HepG2 (cell line): ENCODE results near the gene PRKCZ. TPM values are rescaled to one million over a fixed set of nuclear protein-coding genes. Genes with fewer than 3 reads are reported as not detected.

ENCODE experiments used
- ARID4A ChIP-seq: sonication (generic); formaldehyde crosslinking; IDR thresholded peaks from 2 replicates; pipeline ENCODE4 v1.5.0; 2020; ENCODE audit warnings: mild to moderate bottlenecking, missing genetic modification reagents, borderline replicate concordance
- ARID5B ChIP-seq: IDR thresholded peaks from 2 replicates; pipeline ENCODE4 v1.4.0; 2020; ENCODE audit warnings: mild to moderate bottlenecking, missing genetic modification reagents
- BRD4 ChIP-seq: sonication (generic); formaldehyde crosslinking; IDR thresholded peaks from 2 replicates; pipeline ENCODE4 v1.4.0; 2020; ENCODE audit warnings: missing genetic modification reagents
- EHMT2 ChIP-seq: fragments of 200-600 bp; sonication (generic); IDR thresholded peaks from 2 replicates; pipeline ENCODE4 v1.7.0; 2017; ENCODE audit warnings: antibody characterized with exemption, low read depth, low read length, borderline replicate concordance
- ELF4 ChIP-seq: sonication (generic); formaldehyde crosslinking; IDR thresholded peaks from 2 replicates; pipeline ENCODE4 v1.5.0; 2020; ENCODE audit warnings: missing genetic modification reagents, mild to moderate bottlenecking, moderate library complexity, borderline replicate concordance
- FOXA3 ChIP-seq: IDR thresholded peaks from 2 replicates; pipeline ENCODE4 v1.6.1; 2016; ENCODE audit warnings: missing genetic modification reagents, missing compliant biosample characterization
- MNT ChIP-seq: fragments of 450-650 bp; IDR thresholded peaks from 2 replicates; pipeline ENCODE4 v1.6.1; 2016
- NFYB ChIP-seq: sonication (generic); formaldehyde crosslinking; IDR thresholded peaks from 2 replicates; pipeline ENCODE4 v1.4.0; 2020; ENCODE audit warnings: missing genetic modification reagents
- NR2F2 ChIP-seq: IDR thresholded peaks from 2 replicates; pipeline ENCODE4 v1.6.1; 2012; ENCODE audit warnings: low read depth, inconsistent platforms, borderline replicate concordance
- PHF20 ChIP-seq: sonication (generic); formaldehyde crosslinking; IDR thresholded peaks from 2 replicates; pipeline ENCODE4 v1.5.0; 2020; ENCODE audit warnings: mild to moderate bottlenecking, missing genetic modification reagents
- RARA ChIP-seq: IDR thresholded peaks from 2 replicates; pipeline ENCODE4 v1.6.1; 2016; ENCODE audit warnings: missing genetic modification reagents, missing compliant biosample characterization
- TEAD2 ChIP-seq: sonication (generic); formaldehyde crosslinking; IDR thresholded peaks from 2 replicates; pipeline ENCODE4 v1.9.0; 2021; ENCODE audit warnings: missing genetic modification reagents
- ZBTB7B ChIP-seq: sonication (generic); formaldehyde crosslinking; IDR thresholded peaks from 2 replicates; pipeline ENCODE4 v1.4.0; 2020; ENCODE audit warnings: missing genetic modification reagents
- ZNF205 ChIP-seq: IDR thresholded peaks from 2 replicates; pipeline ENCODE4 v1.6.1; 2018; ENCODE audit warnings: missing biosample characterization, missing genetic modification reagents
- ZNF232 ChIP-seq: sonication (generic); formaldehyde crosslinking; IDR thresholded peaks from 2 replicates; pipeline ENCODE4 v1.4.0; 2020; ENCODE audit warnings: missing genetic modification reagents, borderline replicate concordance
- ZNF326 ChIP-seq: sonication (generic); formaldehyde crosslinking; IDR thresholded peaks from 2 replicates; pipeline ENCODE4 v1.4.0; 2020; ENCODE audit warnings: missing genetic modification reagents, borderline replicate concordance
- ZNF577 ChIP-seq: sonication (generic); formaldehyde crosslinking; IDR thresholded peaks from 2 replicates; pipeline ENCODE4 v1.4.0; 2020; ENCODE audit warnings: mild to moderate bottlenecking, low read depth, missing genetic modification reagents, borderline replicate concordance
- ZNF597 ChIP-seq: sonication (generic); formaldehyde crosslinking; IDR thresholded peaks from 2 replicates; pipeline ENCODE4 v1.5.0; 2020; ENCODE audit warnings: missing genetic modification reagents
- ZNF670 ChIP-seq: sonication (generic); formaldehyde crosslinking; IDR thresholded peaks from 2 replicates; pipeline ENCODE4 v1.8.0; 2022; ENCODE audit warnings: mild to moderate bottlenecking, missing genetic modification reagents, borderline replicate concordance
- ZZZ3 ChIP-seq: sonication (generic); formaldehyde crosslinking; IDR thresholded peaks from 2 replicates; pipeline ENCODE4 v1.4.0; 2020; ENCODE audit warnings: missing genetic modification reagents, mild to moderate bottlenecking, borderline replicate concordance
- polyA plus RNA-seq, 8 experiments: library from polyadenylated mRNA; depleted of rRNA in 3 of 8; stranded (reverse) in 7 of 8; unstranded in 1 of 8; fragments of >200 nt; fragmentation: Illumina TruSeq in 4 of 8; extraction: Trizol in 4 of 8; gene quantifications; 2 replicates each; pipeline versions ENCODE4 v1.2.1 to v1.2.3, GENCODE V29; 2011 to 2016; ENCODE audit warnings: low read depth in 4 of 8, missing spikeins in 1 of 8, mixed read lengths in 1 of 8; ENCODE audit not compliant: insufficient read depth in 1 of 8
- total RNA-seq, 5 experiments: library from RNA; depleted of rRNA; stranded (reverse); fragments of >200 nt; fragmentation: Illumina TruSeq; extraction: Trizol; gene quantifications; 2 replicates each; pipeline ENCODE4 v1.2.3, GENCODE V29; 2016; ENCODE audit warnings: low read depth in 1 of 5

The PRKCZ gene
- total and polyA plus RNA-seq, 2 of the 13 experiments (the other 11 are each of a cell fraction or from before 2014, with no cell fraction given) = 34.7 to 85.2 TPM

DNA sequence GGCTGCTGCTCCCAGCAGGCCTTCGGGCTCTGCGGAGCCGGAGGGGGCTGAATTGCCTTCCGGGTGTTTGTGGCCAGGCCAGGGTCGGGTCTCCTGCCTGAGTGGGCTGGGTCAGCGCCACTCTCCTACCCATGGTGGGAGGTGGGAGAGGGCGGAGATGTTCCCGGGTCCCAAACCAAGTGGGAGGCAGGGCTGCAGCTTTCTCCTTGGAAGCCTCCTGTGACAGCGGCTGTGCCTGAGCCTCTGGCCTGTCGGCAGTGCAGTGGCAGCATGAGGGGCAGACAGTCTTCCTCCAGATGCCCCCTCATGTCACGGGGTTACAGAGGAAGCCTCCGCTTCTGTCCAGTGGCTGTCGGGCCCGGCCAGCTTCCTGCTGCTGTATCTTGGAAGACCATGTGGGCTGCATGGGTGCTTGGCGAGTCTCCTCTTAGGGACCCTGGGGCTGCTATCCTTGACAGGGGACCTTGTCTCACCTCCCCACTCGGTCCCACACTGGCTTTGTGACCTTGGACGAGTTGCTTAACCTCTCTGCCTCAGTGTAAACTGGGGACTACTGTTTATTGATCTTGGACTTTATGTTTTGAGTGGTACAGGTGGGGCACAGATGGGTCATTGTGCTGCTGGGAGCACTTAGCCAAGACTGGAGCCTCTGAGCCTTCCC, 182.2 kb downstream of the PRKCZ start (continued):
- TF ChIP-seq RARA = peak; percentile 91
- TF ChIP-seq NR2F2 = peak; percentile 77; the same call in 1 of the 2 replicates
- peak; percentile 82 for TF ChIP-seq ARID5B (CRISPR knock-in tag)
- no peak for TF ChIP-seq ZNF326 (CRISPR knock-in tag)
- no peak for TF ChIP-seq ZNF670
- 0 out of 2 replicates have a peak, but pooled peaks have one; percentile 38 for TF ChIP-seq ZNF577
- peak; percentile 96 for TF ChIP-seq ZBTB7B (CRISPR knock-in tag)
- TF ChIP-seq TEAD2 (CRISPR knock-in tag) = no peak
- TF ChIP-seq EHMT2 = no peak
- TF ChIP-seq ZNF597 (CRISPR knock-in tag) = no peak
- peak; percentile 92 for TF ChIP-seq FOXA3 (CRISPR knock-in tag)
- peak; percentile 51; the same call in 1 of the 2 replicates for TF ChIP-seq ZNF205
- TF ChIP-seq PHF20 (CRISPR knock-in tag) = no peak
- no peak for TF ChIP-seq NFYB (CRISPR knock-in tag)
- TF ChIP-seq ZNF232 = no peak
- TF ChIP-seq ARID4A = peak; percentile 74
- TF ChIP-seq MNT = no peak
- TF ChIP-seq ZZZ3 = 0 out of 2 replicates have a peak, but pooled peaks have one; percentile 24
- no peak for TF ChIP-seq BRD4
- no peak for TF ChIP-seq ELF4 (CRISPR knock-in tag)
